HEK293T (cell line): Measurements from ENCODE around the gene SPATA21.

Experiments
- ARNT ChIP-seq: fragments of 450-650 bp; IDR thresholded peaks from 2 replicates; pipeline ENCODE4 v1.6.1; 2017; ENCODE audit warnings: mild to moderate bottlenecking
- BHLHE40 ChIP-seq: fragments of 450-650 bp; IDR thresholded peaks from 2 replicates; pipeline ENCODE4 v1.6.1; 2016; ENCODE audit warnings: mild to moderate bottlenecking, moderate library complexity, borderline replicate concordance
- ELF4 ChIP-seq: fragments of 450-650 bp; IDR thresholded peaks from 2 replicates; pipeline ENCODE4 v1.6.1; 2017; ENCODE audit warnings: antibody characterized with exemption
- FOXA1 ChIP-seq: fragments of 450-650 bp; IDR thresholded peaks from 2 replicates; pipeline ENCODE4 v1.6.1; 2016; ENCODE audit warnings: mild to moderate bottlenecking
- FOXM1 ChIP-seq: fragments of 450-650 bp; IDR thresholded peaks from 2 replicates; pipeline ENCODE4 v1.6.1; 2017; ENCODE audit warnings: mild to moderate bottlenecking, borderline replicate concordance
- L3MBTL2 ChIP-seq: fragments of 450-650 bp; conservative IDR thresholded peaks from 2 replicates; pipeline ENCODE4 v1.6.1; 2016; ENCODE audit warnings: mild to moderate bottlenecking
- NFRKB ChIP-seq: fragments of 450-650 bp; IDR thresholded peaks from 2 replicates; pipeline ENCODE4 v1.6.1; 2016; ENCODE audit warnings: mild to moderate bottlenecking, moderate library complexity
- SP1 ChIP-seq: fragments of 450-650 bp; IDR thresholded peaks from 2 replicates; pipeline ENCODE4 v1.6.1; 2017
- SUZ12 ChIP-seq: fragments of 450-650 bp; IDR thresholded peaks from 2 replicates; pipeline ENCODE4 v1.6.1; 2016; ENCODE audit warnings: mild to moderate bottlenecking
- ZNF384 ChIP-seq: fragments of 450-650 bp; IDR thresholded peaks from 2 replicates; pipeline ENCODE4 v1.6.1; 2016

GRCh38 chr1:16434007-16434406, 3.2 kb downstream of the SPATA21 start:
- TF ChIP-seq FOXM1 (no peak), SUZ12 (no peak), NFRKB (no peak), BHLHE40 (no peak), L3MBTL2 (no peak), ARNT (no peak), FOXA1 (no peak), ZNF384 (no peak), ELF4 (no peak), SP1 (no peak)
